ENCODE measurements around the gene TSC2.
"Not testable (repeated sequence)": the region's sequence is repeated elsewhere in the genome, so short reads cannot be mapped to it uniquely, and the experiment has no call there.

The TSC2 gene

DNA sequence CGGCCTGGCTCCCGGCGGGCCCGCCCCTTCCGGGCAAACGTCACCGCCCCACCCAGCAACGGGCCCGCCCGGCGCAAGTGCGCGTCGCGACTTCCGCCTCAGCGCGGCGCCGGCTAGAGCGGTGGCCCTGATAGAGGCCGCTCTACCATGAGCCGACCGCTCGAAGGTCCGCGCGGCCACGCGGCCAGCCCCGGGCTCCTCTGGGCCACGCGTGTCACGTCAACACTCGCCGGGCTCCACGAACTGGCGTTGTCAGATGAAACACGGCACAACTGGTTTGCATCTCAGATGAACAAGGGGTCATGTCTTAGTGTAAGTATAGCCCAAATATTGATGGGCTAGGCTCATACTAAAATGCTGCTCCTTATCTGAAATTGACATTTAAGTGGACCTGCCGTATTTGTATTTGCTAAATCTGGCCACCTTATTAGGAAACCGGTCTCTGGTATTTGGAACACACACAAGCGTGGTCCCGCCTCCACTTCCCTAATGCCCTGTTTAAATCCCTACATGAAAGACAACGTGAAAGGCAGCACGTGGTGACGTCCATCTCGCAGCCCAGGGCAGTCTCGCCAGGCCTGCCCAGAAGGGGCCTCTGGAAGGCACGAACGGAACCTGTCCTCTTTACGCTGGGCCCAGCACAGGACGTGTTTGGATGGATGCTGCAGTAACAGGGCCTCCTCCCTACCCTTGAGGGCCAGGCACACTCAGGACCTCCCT is 37.8 kb upstream of the TSC2 start, which contains the start of gene ZNF598:
TSS of gene ZNF598 (minus strand) at position 31 of the 720 bp plus-strand sequence.
- peak; percentile 83 for DNase-seq (ENCODE audit: low spot score)

- not testable (repeated sequence) for DNase-seq (ENCODE audit: low spot score)
Measured at GRCh38 chr16:2011726-2012125, 36.1 kb upstream of the TSC2 start.

DNA sequence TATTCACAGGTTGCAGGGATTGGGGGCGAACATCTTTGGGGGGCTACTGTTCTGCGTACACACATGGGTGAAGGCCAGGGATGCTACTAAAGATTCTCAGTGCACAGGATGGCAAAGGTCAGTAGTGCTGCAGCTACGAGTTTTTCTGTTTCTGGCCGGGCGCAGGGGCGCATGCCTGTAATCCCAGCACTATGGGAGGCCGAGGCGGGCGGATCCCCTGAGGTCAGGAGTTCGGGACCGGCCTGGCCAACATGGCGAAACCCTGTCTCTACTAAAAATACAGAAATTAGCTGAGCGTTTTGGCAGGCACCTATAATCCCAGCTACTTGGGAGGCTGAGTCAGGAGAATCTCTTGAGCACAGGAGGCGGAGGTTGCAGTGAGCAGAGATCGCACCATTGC is 34.3 kb upstream of the TSC2 start:
- no peak for DNase-seq (ENCODE audit: low spot score)

DNA sequence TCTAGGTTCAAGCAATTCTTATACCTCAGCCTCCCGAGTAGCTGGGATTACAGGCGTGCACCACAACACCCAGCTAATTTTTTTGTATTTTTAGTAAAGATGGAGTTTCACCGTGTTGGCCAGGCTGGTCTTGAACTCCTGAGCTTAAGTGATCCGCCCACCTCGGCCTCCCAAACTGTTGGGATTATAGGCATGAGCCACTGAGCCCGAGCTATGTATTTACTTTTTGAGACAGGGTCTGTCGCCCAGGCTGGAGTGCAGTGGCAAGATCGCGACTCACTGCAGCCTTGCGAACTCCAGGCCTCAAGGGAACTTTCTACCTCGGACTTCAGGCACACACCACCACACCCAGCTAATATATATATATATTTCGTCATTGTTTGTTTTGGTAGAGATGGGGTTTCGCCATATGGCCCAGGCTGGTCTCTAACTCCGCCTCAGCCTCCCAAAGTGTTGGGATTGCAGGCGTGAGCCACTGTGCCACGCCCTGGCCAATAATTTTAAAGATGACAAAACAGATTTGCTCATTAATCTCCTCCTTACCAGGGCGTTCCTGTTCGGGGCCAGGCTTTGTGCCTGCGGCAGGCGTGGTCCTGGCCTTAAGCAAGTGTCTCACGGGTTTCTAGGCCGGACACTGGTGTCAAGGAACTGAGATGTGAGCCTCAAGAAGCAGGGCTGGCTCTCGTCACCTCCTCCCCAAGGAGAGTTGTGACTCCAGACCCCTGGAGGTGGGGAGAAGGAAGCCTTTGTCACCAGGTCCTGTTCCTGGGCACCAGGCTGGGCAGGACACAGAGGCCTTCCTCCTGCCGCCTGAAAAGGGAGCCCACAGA is 32.5 kb upstream of the TSC2 start:
- no peak for DNase-seq (ENCODE audit: low spot score)

DNA sequence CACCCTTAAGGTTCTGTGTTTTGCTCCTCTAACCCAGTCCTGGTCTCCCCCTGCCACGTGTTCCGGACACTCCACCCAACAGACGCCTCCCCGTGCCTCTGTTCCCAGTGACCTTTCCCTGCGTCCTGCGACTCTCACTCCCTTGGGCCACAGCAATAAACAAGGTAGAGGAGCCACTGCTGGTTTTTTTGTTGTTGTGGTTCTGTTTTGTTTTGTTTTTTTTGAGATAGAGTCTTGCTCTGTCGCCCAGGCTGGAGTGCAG is 31.9 kb upstream of the TSC2 start:
- DNase-seq (ENCODE audit: low spot score): no peak

GRCh38 chr16:2016407-2016922 is 31.3 kb upstream of the TSC2 start:
- no peak for DNase-seq (ENCODE audit: low spot score)

DNA sequence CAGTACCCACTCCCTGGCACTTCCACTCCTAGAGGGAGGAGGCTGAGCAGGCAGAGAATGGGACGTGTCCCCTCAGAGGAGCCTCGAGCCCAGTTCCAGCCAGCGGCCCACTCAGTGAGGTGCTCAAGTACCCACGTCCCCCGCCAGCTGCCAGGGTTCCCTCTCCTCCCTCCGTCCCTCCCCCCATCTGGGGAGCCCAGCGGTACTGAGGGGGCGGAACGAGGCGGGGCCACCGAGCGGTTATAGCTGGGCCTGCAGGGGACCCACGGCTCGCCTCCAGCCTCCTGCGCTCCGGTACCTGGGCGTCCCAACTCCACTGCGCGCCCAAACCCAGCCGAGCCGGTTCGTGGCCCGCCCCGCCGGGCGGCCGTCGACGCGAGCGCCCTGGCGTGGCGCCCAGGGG is 28.3 kb upstream of the TSC2 start, which contains the start of gene NPW:
TSS of gene NPW (plus strand) at position 268 of the 403 bp plus-strand sequence.
- DNase-seq (ENCODE audit: low spot score): no peak

GRCh38 chr16:2019921-2020831 is 27.6 kb upstream of the TSC2 start:
- DNase-seq (ENCODE audit: low spot score): no peak

DNA sequence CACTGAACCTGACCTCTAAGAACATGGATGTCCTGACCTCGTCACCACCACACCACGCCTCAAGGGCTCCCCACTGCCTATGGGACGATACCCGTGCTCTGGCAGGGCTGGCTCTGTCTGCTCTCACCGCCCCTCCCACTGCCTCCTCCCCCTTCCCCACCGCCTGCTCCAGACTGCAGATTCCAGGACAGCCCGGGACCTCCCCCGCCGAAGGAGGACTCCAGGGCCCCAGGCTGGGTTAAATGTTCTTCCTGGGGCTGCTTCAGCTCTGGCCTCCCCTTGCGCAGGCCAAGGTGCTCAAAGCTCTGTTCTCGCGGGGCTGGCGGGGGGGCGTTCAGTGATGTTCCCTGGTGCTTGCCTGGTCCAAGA is 25.1 kb upstream of the TSC2 start:
- no peak for DNase-seq (ENCODE audit: low spot score)

- peak; percentile 95 for DNase-seq (ENCODE audit: low spot score)
Measured at GRCh38 chr16:2023092-2024031, 24.4 kb upstream of the TSC2 start.

- no peak for DNase-seq (ENCODE audit: low spot score)
Measured at GRCh38 chr16:2024032-2024420, 23.8 kb upstream of the TSC2 start.

DNA sequence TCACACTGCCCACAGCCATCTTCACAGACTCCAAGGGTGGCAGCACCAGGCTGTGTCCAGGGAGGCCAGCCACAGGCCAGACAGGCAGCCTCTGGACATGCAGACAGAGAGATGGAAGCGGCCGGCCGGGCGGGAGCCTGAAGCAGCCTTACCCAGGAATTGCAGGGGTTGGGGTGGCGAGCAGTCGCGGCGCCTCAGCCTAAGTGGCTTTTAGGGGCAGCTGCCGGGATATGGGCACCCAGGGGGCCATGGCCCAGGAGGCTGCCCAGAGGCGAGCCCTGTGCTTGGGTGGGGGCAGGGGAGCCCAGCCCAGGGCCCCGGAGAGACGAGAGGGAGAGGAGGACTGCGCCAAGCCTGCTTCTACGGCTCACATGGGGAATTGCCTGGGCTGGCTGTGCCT is 22.5 kb upstream of the TSC2 start:
- no peak for DNase-seq (ENCODE audit: low spot score)

DNA sequence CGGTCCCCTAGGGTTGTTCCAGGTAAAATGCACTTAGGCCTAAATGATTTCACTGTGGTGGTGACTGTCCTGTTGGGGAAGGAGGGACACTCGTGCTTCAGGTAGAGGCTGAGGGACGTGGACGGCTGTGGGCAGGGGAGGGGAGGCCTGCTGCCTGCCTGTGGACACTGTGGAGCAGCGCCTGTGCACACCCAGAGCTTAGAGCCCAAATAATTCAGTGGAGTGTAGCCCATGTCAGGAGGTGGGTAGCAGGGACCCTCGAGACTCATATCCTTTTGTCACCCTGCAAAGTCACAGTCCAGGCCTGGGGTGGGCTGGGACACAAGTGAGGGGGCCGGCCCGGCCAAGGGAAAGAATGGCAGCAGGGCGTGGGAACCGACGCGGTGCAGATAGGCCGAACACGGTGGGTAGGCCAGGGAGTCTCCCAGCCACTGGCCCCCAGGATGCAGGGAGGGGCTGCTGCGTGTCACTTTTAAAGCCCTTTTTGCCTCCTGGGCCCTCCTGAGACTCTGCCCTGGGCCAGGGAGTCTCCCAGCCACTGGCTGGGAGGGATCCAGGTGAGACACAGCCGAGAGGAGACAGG is 21.8 kb upstream of the TSC2 start:
- no peak for DNase-seq (ENCODE audit: low spot score)

GRCh38 chr16:2026461-2027023 is 21.2 kb upstream of the TSC2 start, which contains the start of gene NHERF2:
Gene NHERF2, plus strand, starts transcription at chr16:2026902. Its CDS starts 104 bp downstream, at chr16:2027006.
- no peak for DNase-seq (ENCODE audit: low spot score)

GRCh38 chr16:2027024-2028010 is 20.5 kb upstream of the TSC2 start:
- DNase-seq (ENCODE audit: low spot score): no peak

DNA sequence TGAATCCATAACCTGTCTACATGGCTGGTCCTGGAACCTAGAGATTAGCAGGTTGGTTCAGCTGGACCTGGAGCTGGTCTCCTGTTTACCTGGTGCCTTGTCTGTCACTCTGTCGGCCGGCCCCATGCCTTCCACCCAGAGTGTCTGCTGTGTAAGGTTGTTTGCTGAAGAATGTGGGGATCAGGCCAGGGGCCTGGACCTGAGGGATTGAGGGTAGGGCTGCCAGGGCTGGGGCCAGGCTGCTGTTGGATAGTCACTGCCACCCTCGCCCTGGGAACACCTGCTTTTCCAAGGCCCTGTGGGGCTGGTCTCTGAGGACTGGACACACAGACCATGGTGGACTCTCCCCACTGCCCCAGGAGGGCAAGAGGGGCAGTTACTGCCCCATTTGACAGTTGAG is 19.6 kb upstream of the TSC2 start:
- no peak for DNase-seq (ENCODE audit: low spot score)

- no peak for DNase-seq (ENCODE audit: low spot score)
Measured at GRCh38 chr16:2028620-2029220, 19.1 kb upstream of the TSC2 start.

GRCh38 chr16:2029350-2029749 is 18.4 kb upstream of the TSC2 start:
- DNase-seq (ENCODE audit: low spot score): no peak

- DNase-seq (ENCODE audit: low spot score): no peak
Measured at GRCh38 chr16:2030036-2030435, 17.7 kb upstream of the TSC2 start.
